Measurements from ENCODE around the gene DUSP5.

The DUSP5 gene

DNA sequence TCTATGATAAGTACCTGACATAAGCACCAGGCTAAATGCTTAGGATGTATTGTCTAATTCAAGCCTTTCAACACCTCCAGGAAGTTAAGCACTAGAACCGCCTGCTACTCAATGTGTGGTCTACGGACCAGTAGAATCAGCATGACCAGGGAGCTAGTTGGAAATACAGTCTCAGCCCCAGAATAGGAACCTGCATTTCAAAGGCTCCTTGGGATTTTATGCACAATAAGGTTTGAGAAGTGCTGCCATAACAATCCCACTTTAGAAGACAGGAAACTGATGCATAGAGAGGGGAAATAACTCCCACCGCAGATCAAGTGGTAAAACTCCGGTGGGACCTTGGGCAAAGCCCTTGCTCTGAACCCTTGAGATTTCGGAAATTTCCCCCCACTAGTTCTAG lies 8.8 kb upstream of the DUSP5 start:
- peaks cover 6% of the 10 kb centered on the region for H3K4me1 Mint-ChIP-seq (ENCODE audit: low read depth)
- H3K4me3 Mint-ChIP-seq = no peak overlapping the region
- no peaks in the 10 kb centered on the region for H3K9me3 Mint-ChIP-seq
- peaks cover 3% of the 10 kb centered on the region for H3K27me3 Mint-ChIP-seq (ENCODE audit: low read depth)
- no peaks in the 10 kb centered on the region for H3K36me3 Mint-ChIP-seq (ENCODE audit: low read depth)
- DNase-seq (ENCODE audit: low spot score) = no peak
- H3K27ac Mint-ChIP-seq = no peak overlapping the region

DNA sequence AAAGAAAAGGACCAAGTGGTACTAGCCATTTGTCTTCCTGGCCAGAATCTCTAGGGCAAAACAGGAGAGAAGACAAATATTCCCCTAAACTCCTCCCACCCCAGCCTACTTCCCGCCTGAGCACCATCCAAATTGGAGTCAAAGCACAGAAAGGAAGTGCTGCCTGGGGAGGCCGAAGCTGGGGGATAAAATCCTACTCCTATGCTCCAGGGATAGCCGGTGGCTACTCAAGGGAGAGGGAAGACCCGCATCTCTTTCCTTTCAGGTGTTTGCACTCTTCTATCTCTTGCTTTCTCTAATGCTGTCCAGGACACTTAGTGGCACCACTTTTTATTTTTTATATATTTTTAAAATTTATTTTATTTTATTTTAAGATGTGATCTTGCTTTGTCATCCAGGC lies 7.1 kb upstream of the DUSP5 start:
- Mint-ChIP-seq H3K4me1 (ENCODE audit: low read depth) (peaks cover 7% of the 10 kb centered on the region), H3K36me3 (ENCODE audit: low read depth) (peaks cover 1% of the 10 kb centered on the region), H3K4me3 (no peak overlapping the region), H3K9me3 (no peaks in the 10 kb centered on the region), H3K27me3 (ENCODE audit: low read depth) (peaks cover 3% of the 10 kb centered on the region), H3K27ac (no peak overlapping the region)
- DNase-seq (ENCODE audit: low spot score) = no peak

DNA sequence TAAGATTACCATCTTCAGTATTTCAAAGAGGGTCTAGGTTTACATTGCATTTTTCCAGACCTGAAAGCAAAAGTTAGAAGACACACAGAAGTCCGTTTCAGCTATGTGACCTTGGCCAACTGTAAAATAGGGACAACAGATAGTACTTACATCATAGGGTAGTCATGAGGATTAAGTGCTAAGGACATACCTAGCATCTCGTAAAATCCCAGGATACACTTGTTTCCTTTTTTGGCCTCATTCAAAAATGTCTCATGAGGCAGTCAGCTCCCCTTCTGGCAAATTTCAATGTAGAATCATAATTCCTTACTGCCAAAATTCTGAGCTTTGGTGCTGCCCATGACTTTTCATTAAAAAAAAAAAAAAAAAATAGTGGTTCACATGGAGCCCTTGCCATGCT lies 6.4 kb upstream of the DUSP5 start:
- Mint-ChIP-seq H3K9me3 (no peaks in the 10 kb centered on the region), H3K4me1 (ENCODE audit: low read depth) (peaks cover 14% of the 10 kb centered on the region), H3K27ac (no peak overlapping the region), H3K36me3 (ENCODE audit: low read depth) (peaks cover 3% of the 10 kb centered on the region), H3K4me3 (no peak overlapping the region), H3K27me3 (ENCODE audit: low read depth) (peaks cover 3% of the 10 kb centered on the region)
- no peak for DNase-seq (ENCODE audit: low spot score)

DNA sequence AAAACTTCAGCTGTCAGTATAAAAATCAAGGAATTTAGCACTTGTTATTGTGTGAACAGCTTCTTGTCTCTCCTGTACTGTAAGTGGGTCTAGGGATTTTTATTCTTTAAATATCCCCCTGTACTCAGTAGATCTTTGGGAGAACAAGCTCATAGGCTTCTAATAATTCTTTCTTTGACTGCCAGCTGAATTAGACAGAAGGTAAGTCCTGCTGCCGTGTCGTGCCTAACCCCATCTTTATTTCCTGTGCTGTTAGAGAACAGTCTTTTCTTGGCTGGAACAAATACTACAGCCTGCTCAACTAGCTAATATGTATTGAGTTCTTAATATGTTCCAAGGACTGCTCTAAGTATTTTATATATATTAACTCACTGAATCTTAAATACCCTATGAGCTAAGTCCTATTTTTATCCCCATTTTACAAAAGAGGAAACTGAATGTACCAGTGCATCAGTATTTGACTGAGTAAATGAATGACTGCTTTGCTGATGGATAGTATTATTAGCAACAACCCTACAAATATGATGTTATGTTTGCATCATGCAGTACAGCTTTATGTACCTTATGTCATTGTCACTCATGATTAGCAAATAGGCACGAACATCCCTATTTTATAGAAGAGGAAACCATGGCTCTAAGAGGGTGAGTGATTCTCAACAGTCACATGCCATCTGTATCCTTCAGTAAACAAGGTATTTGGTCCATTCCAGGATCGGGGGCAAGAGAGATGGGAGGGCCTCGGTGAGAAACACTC lies 5.5 kb upstream of the DUSP5 start:
- H3K36me3 Mint-ChIP-seq (ENCODE audit: low read depth) = peaks cover 3% of the 10 kb centered on the region
- no peak for DNase-seq (ENCODE audit: low spot score)
- no peaks in the 10 kb centered on the region for H3K9me3 Mint-ChIP-seq
- H3K4me3 Mint-ChIP-seq = no peak overlapping the region
- peaks cover 3% of the 10 kb centered on the region for H3K27me3 Mint-ChIP-seq (ENCODE audit: low read depth)
- no peak overlapping the region for H3K27ac Mint-ChIP-seq
- H3K4me1 Mint-ChIP-seq (ENCODE audit: low read depth) = peaks cover 23% of the 10 kb centered on the region

DNA sequence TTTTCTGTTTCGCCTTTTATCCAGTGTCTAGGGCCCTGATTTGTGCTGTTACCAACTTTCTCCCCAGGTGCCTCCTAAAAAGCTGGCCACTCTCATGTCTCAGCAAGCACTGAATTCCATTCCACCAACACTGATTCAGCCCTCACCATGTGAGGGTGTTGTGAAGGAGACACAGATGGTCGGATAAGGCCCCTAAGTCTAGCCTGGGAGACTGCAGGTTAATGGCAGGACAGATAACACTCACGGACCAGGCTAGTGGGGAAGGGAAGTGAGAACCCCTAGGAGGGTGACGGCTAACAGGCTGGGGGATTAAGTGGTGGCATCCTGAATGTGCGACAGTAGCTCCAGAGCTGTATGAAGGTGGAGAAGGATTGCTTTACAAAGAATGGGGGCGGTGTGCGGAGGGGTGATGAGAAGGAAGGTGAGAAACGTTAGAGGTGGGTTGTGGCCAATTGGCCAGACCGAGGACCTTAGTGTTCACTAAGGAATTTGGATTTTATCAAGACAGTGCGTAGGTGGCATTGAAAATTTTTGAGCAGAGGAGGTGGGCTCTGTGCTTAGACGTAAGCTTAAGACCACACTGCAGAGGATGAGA lies 3.8 kb upstream of the DUSP5 start:
- DNase-seq (ENCODE audit: low spot score) = no peak
- Mint-ChIP-seq H3K27ac (peak overlapping the region; percentile 0), H3K4me3 (no peak overlapping the region), H3K36me3 (ENCODE audit: low read depth) (peaks cover 3% of the 10 kb centered on the region), H3K9me3 (no peaks in the 10 kb centered on the region), H3K27me3 (ENCODE audit: low read depth) (peaks cover 2% of the 10 kb centered on the region), H3K4me1 (ENCODE audit: low read depth) (peaks cover 24% of the 10 kb centered on the region)

DNA sequence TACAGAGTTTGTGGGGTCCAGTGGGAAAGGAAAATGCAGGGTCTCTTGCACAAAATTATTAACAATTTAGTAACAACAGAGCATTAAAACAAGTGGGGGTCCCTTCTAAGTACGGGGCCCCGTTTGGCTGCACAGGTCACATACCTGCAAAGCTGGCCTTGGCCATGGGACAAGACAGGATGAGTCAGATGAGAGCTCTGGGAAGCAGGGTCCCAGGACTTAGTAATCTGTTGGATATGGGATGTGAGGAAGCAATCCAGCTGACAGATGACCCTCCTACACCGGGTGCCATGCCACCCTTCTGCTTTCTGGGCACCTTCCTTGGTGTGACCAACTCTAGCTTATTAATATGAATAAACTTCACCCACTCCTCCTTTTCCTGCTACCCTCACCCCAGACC lies 3.2 kb upstream of the DUSP5 start:
- DNase-seq (ENCODE audit: low spot score) = no peak
- H3K27ac Mint-ChIP-seq = no peak overlapping the region
- no peaks in the 10 kb centered on the region for H3K27me3 Mint-ChIP-seq (ENCODE audit: low read depth)
- peaks cover 27% of the 10 kb centered on the region for H3K4me1 Mint-ChIP-seq (ENCODE audit: low read depth)
- H3K4me3 Mint-ChIP-seq = no peak overlapping the region
- H3K9me3 Mint-ChIP-seq = no peaks in the 10 kb centered on the region
- peaks cover 3% of the 10 kb centered on the region for H3K36me3 Mint-ChIP-seq (ENCODE audit: low read depth)

DNA sequence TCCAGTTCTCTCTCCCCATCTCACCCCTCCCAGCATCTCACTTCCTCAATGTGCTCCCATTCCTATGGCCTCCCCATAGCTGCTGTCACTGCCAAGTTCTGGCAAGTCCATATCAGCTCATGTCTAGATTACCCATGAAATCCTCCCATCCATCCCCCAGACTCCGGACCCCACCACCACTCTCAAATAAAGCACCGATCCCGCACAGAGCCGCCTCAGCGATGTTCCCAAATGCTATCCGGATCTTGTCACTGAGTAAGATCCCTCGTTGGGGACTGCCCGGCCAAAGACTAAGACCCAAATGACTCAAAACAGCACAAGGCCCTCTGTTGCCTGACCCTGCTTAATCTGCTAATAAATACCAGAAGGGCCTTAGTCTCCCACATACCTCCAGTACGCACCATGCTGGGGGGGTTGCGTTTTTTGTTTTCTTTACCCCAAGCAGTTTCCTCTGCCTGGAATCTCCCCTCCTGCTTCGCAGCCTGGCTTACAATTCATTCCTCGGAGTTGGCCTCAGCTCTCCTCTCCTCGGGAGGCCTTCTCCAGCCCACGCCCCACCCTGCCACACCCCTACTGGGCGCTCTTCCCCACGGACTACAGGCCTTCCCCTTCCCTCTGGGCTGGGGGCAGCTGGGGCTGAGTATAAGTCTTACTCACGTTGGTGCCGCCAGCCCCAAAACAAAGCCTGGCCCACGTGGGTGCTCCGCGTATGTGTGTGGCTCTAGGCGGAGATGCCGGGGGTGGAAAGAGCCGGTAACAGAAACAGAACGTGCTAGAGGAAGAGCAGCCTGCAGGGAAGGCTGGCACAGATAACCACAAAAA lies 1.8 kb upstream of the DUSP5 start:
- peaks cover 11% of the 10 kb centered on the region for H3K36me3 Mint-ChIP-seq (ENCODE audit: low read depth)
- H3K27ac Mint-ChIP-seq = peak overlapping the region; percentile 83
- peak; percentile 64 for DNase-seq (ENCODE audit: low spot score)
- H3K4me1 Mint-ChIP-seq (ENCODE audit: low read depth) = peaks cover 41% of the 10 kb centered on the region
- H3K9me3 Mint-ChIP-seq = no peaks in the 10 kb centered on the region
- no peaks in the 10 kb centered on the region for H3K27me3 Mint-ChIP-seq (ENCODE audit: low read depth)
- peak overlapping the region; percentile 89 for H3K4me3 Mint-ChIP-seq

DNA sequence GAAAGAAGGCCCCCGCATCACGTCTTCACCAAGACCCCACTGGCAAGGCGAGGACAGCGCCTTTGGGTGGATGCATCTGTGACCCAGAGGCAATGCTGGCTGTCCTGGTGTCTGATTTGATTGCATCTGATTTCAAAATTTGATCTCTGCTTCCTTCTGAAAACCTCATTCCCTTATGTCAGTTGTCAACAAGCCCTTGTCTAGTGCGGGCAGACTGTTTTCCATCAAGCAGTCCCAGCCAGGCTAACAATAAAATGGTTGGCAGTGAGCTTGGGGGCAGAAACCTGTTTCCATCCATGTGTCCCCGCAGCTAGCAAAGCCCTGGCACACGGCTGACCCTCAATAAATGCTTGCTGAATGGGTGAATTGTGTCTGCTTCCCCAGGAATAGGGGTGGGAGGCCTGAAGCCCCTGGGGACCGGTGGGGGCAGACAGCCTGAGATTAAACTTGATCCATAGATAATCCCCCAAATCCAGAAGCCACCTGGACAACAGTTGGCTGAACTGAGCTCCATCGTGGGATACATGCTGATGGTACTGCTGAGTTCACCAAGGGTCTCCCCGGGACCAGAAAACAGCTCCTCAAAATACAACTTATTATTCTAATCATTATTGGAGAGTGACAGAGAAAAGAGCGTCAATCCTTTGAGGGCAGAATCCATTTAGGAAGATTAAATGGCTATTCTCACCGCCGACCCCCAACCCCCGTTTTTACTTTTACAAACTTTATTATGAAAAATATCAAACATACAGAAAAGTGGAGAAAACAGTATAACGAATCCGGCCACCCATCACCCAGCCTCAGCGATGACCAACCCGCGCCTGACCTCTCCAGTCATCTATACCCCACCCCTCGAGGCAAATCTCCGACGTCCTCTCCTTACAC lies 912 bp upstream of the DUSP5 start:
- Mint-ChIP-seq H3K36me3 (ENCODE audit: low read depth) (peaks cover 15% of the 10 kb centered on the region), H3K27ac (peak overlapping the region; percentile 83), H3K4me3 (peak overlapping the region; percentile 89), H3K4me1 (ENCODE audit: low read depth) (peaks cover 50% of the 10 kb centered on the region), H3K9me3 (no peaks in the 10 kb centered on the region), H3K27me3 (ENCODE audit: low read depth) (no peaks in the 10 kb centered on the region)
- no peak for DNase-seq (ENCODE audit: low spot score)

DNA sequence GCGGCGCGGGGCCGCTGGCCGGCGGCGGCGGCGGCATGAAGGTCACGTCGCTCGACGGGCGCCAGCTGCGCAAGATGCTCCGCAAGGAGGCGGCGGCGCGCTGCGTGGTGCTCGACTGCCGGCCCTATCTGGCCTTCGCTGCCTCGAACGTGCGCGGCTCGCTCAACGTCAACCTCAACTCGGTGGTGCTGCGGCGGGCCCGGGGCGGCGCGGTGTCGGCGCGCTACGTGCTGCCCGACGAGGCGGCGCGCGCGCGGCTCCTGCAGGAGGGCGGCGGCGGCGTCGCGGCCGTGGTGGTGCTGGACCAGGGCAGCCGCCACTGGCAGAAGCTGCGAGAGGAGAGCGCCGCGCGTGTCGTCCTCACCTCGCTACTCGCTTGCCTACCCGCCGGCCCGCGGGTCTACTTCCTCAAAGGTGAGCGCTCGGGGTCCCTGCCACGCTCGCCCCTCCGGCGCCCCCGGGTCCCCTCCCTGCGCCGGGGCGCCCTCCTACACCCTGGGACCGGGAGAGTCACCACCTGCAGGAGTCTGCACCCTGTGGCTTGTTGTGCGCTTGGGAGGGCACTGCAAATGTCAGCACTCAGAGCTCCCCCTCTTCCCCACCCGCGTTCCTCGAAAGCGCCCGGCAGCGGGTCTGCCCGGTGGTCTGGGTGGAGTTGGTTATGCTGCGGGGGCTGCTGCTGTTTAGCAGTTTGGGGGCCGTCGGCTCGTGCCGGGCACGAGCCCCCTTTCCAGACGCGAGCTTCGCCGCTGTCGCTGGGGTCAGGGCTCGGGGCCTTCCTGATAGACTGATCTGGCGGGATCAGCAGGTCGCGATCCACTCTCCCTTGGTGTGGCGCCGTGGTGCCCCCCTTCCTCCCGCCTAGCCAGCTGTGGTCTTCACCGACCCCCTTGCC lies 627 bp downstream of the DUSP5 start:
- Mint-ChIP-seq H3K36me3 (ENCODE audit: low read depth) (peaks cover 20% of the 10 kb centered on the region), H3K27me3 (ENCODE audit: low read depth) (no peaks in the 10 kb centered on the region), H3K27ac (peak overlapping the region; percentile 84), H3K9me3 (no peaks in the 10 kb centered on the region), H3K4me3 (peak overlapping the region; percentile 90), H3K4me1 (ENCODE audit: low read depth) (peaks cover 62% of the 10 kb centered on the region)
- DNase-seq (ENCODE audit: low spot score) = no peak

DNA sequence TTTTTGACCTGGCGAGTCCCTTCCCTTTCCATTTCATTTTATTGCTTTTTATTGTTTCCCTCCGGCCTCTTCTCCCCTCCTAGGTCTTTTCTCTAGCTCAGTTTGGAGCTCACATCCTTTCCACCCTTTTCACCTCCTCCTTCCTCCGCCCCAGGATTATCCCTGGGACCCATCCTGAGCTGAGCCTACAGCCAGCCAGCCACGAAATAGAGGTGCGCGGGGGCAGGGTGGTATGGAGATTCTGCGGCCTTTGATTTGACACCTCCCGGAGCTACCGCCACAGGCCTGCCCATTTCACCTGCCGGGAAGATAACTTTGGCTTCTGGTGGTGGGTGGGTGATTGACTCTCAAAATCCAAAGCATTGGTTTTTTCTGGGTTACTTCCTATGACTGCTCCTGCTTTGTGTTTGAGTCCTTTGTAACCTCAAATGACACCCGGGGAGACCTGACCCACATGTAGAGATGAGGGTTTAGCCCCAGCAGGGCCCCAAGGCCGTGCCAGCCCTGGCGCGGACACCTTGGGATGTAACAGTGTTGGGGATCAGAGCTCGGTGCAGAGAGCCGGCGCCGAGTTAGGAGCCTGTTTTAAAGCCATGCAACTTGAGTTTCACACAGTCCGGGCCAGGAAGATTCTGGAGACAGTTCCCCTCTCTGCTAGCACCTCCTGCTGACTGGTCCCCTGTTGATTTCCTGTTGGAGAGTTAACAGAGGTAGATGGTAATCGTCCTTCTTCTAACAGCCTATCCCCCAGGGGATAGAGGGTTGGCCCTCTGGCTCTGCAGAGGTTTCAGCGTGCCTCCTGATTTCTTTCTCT lies 1.5 kb downstream of the DUSP5 start:
- peak; percentile 44 for DNase-seq (ENCODE audit: low spot score)
- H3K4me3 Mint-ChIP-seq = peak overlapping the region; percentile 90
- peaks cover 70% of the 10 kb centered on the region for H3K4me1 Mint-ChIP-seq (ENCODE audit: low read depth)
- peak overlapping the region; percentile 84 for H3K27ac Mint-ChIP-seq
- no peaks in the 10 kb centered on the region for H3K9me3 Mint-ChIP-seq
- H3K36me3 Mint-ChIP-seq (ENCODE audit: low read depth) = peaks cover 23% of the 10 kb centered on the region
- no peaks in the 10 kb centered on the region for H3K27me3 Mint-ChIP-seq (ENCODE audit: low read depth)

DNA sequence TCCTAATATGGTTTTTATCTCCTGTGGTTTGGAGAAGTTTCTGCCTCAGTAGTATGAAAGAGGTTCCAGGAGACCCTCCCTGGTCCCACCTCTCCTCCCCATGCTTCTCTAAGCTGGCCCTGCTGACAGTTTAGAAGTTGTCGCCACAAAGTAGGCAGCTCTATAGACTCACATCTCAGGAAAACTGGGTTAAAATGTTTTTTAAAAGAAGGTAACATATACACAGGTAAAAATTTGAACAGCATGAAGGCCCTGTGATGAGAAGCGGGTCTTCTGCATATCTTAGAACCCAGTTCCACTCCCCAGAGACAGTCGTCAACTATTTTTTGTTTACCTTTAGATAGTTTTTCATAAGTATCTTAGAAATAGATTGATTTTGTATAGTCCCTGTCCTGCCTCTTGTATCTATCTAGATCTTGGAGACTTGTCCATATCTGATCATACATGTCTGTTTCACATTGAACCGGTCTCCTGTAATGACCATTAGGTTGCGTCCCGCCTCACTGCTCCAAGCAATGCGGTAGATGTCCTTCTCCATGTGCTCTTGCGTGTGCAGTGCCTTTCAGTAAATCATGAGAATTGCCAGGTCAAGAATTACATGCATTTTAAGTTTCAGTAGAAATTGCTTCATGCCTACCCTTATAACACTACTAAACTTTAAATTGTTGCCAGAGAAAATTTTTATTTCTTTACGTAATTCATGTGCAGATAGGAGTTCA lies 2.2 kb downstream of the DUSP5 start:
- Mint-ChIP-seq H3K4me1 (ENCODE audit: low read depth) (peaks cover 78% of the 10 kb centered on the region), H3K4me3 (peak overlapping the region; percentile 90), H3K9me3 (no peaks in the 10 kb centered on the region), H3K27me3 (ENCODE audit: low read depth) (no peaks in the 10 kb centered on the region), H3K36me3 (ENCODE audit: low read depth) (peaks cover 29% of the 10 kb centered on the region), H3K27ac (peak overlapping the region; percentile 84)
- no peak for DNase-seq (ENCODE audit: low spot score)

DNA sequence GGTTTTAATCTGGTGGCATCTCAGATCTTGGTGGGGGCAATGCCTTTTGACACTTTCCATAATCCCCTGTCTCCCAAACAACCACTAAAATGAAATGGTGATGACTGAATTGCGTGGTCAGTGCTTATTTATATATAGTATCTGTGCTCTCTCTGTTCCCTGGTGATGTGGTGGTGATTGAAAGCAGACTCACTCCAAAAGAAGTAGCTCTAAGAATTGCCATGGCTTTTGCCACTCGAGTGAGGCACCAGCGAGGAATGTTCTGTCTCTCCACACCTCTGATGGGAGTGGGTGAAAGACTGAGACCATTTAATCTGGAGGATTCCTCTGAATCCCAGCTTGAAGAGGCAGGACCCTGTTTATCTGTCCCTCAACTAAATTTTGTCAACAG lies 2.8 kb downstream of the DUSP5 start:
- H3K4me1 Mint-ChIP-seq (ENCODE audit: low read depth) = peaks cover 82% of the 10 kb centered on the region

More for the DNA sequence above, 2.8 kb downstream of the DUSP5 start:
- Mint-ChIP-seq H3K4me3 (peak overlapping the region; percentile 90), H3K27ac (peak overlapping the region; percentile 84), H3K36me3 (ENCODE audit: low read depth) (peaks cover 34% of the 10 kb centered on the region), H3K9me3 (no peaks in the 10 kb centered on the region), H3K27me3 (ENCODE audit: low read depth) (no peaks in the 10 kb centered on the region)
- DNase-seq (ENCODE audit: low spot score) = no peak
